K562 (cell line): ENCODE results near the gene DNAJC6. TPM values are rescaled to one million over a fixed set of nuclear protein-coding genes. Genes with fewer than 3 reads are reported as not detected.
A peak's percentile ranks its signal among the peaks of the same experiment; 100 is the strongest.

Experiments used
- ATAC-seq: fragments of 200-7000 bp; cut with Tn5 transposase; 3 replicates; pipeline ENCODE4 v1.9.1; 2020; ENCODE audit warnings: moderate library complexity
- BruUV-seq: library from RNA; stranded (reverse); fragments of 400-500 nt; replicated peaks from 2 replicates; lab custom pipeline; 2021; lab: Mats Ljungman, UMichigan
- CTCF ChIA-PET: fragments of 300-600 bp; formaldehyde crosslinking; extraction: SDS; loops from one replicate; lab custom pipeline; 2021; ENCODE audit warnings: low intra/inter-chr PET ratio; lab: Yijun Ruan, JAX
- POLR2A ChIA-PET: fragments of 300-600, 350-650 bp; sonication (Branson Sonifier 250); formaldehyde crosslinking; extraction: SDS; loops from one replicate; lab custom pipeline; 2021; ENCODE audit warnings: antibody characterized with exemption, inconsistent platforms; lab: Yijun Ruan, JAX
- DNase-seq, 4 experiments: peaks; one replicate each; pipeline versions ENCODE4 v3.0.0 to v3.0.0-alpha.2; 2011 to 2018; ENCODE audit warnings: low spot score in 3 of 4, mixed read lengths in 3 of 4; ENCODE audit errors: extremely low read depth in 1 of 4
- FAIRE-seq: peaks from 2 replicates; lab custom pipeline; 2011; peaks lifted over from hg19 to GRCh38; lab: Jason Lieb, UNC
- H2AFZ ChIP-seq: 2 replicates; pipeline ENCODE4 v1.6.0; 2011; ENCODE audit warnings: low read depth, low read length, control low read depth, inconsistent platforms
- H3K27ac ChIP-seq: fragments of 200-600 bp; 3 replicates; pipeline ENCODE4 v1.8.0; 2011; ENCODE audit warnings: low read depth, mild to moderate bottlenecking, control low read depth, inconsistent platforms, low read length, moderate library complexity, mixed read lengths; ENCODE audit errors: extremely low read depth
- H3K27me3 ChIP-seq, 2 experiments: fragments of 300-600 bp in 1 of 2; 2 replicates in 1 of 2; 3 replicates in 1 of 2; pipeline versions ENCODE4 v1.6.0 to v1.8.0; 2011; ENCODE audit warnings: inconsistent platforms in 2 of 2, low read length in 2 of 2, mild to moderate bottlenecking in 1 of 2, mixed read lengths in 1 of 2, moderate library complexity in 1 of 2; ENCODE audit not compliant: control insufficient read depth in 2 of 2, insufficient read depth in 2 of 2
- H3K36me3 ChIP-seq: fragments of 300-600 bp; 3 replicates; pipeline ENCODE4 v1.8.0; 2011; ENCODE audit warnings: mild to moderate bottlenecking, low read length, inconsistent platforms; ENCODE audit not compliant: control insufficient read depth, insufficient read depth
- H3K4me1 ChIP-seq, 2 experiments: fragments of 200-600 bp in 1 of 2; replicated peaks in 1 of 2; 2 replicates in 1 of 2; 3 replicates in 1 of 2; pipeline versions ENCODE4 v1.5.1 to v1.8.0; 2011; ENCODE audit warnings: inconsistent platforms in 2 of 2, low read length in 2 of 2, mild to moderate bottlenecking in 1 of 2, mixed read lengths in 1 of 2, moderate library complexity in 1 of 2; ENCODE audit not compliant: control insufficient read depth in 2 of 2, insufficient read depth in 2 of 2
- H3K4me2 ChIP-seq: 2 replicates; pipeline ENCODE4 v1.6.1; 2011; ENCODE audit warnings: low read length, control low read depth, inconsistent platforms, mixed read lengths; ENCODE audit not compliant: insufficient read depth
- H3K4me3 ChIP-seq: fragments of 200-600 bp; sonication (generic), shearing (Covaris generic); 2 replicates; pipeline ENCODE4 v1.5.1; 2016; ENCODE audit warnings: control low read depth, inconsistent platforms
- H3K79me2 ChIP-seq: fragments of 200-600 bp; 3 replicates; pipeline ENCODE4 v1.8.0; 2011; ENCODE audit warnings: low read length, inconsistent platforms; ENCODE audit not compliant: control insufficient read depth, insufficient read depth
- H3K9ac ChIP-seq, 2 experiments: 2 replicates each; pipeline versions ENCODE4 v1.6.0 to v1.6.1; 2011; ENCODE audit warnings: low read depth in 2 of 2, low read length in 2 of 2, control low read depth in 1 of 2, inconsistent platforms in 1 of 2, mild to moderate bottlenecking in 1 of 2, mixed read lengths in 1 of 2; ENCODE audit not compliant: insufficient read depth in 1 of 2
- H3K9me1 ChIP-seq: one replicate; pipeline ENCODE4 v1.6.0; 2011; ENCODE audit warnings: inconsistent platforms, mild to moderate bottlenecking, low read length, moderate library complexity; ENCODE audit not compliant: control insufficient read depth, insufficient read depth
- H3K9me3 ChIP-seq: replicated peaks from 2 replicates; pipeline ENCODE4 v1.5.1; 2011; ENCODE audit warnings: low read depth, low read length, inconsistent platforms; ENCODE audit not compliant: control insufficient read depth, insufficient read depth
- H4K20me1 ChIP-seq: replicated peaks from 2 replicates; pipeline ENCODE4 v1.6.1; 2011; ENCODE audit warnings: low read length, inconsistent platforms, mixed read lengths; ENCODE audit not compliant: control insufficient read depth, insufficient read depth
- BDP1 ChIP-seq: IDR thresholded peaks from 3 replicates; pipeline ENCODE4 v1.6.1; 2011; ENCODE audit not compliant: insufficient read length, insufficient read depth
- ELF4 ChIP-seq: fragments of 450-650 bp; formaldehyde crosslinking; IDR thresholded peaks from 2 replicates; pipeline ENCODE4 v1.4.0; 2022; ENCODE audit warnings: missing genetic modification characterization
- FOXK2 ChIP-seq, 2 experiments: fragments of 450-650 bp; IDR thresholded peaks in 1 of 2; conservative IDR thresholded peaks in 1 of 2; 2 replicates each; pipeline ENCODE4 v1.6.1; 2016; ENCODE audit warnings: low read depth in 2 of 2, mild to moderate bottlenecking in 1 of 2
- GTF2E2 ChIP-seq: fragments of 200-800 bp; sonication (Bioruptor generic); IDR thresholded peaks from 2 replicates; pipeline ENCODE4 v1.6.1; 2016; ENCODE audit warnings: missing genetic modification characterization, missing compliant biosample characterization
- HLTF ChIP-seq: fragments of 450-650 bp; IDR thresholded peaks from 2 replicates; pipeline ENCODE4 v1.6.1; 2016
- ILK ChIP-seq: fragments of 450-650 bp; IDR thresholded peaks from 2 replicates; pipeline ENCODE4 v1.6.1; 2016; ENCODE audit warnings: missing genetic modification characterization, low read depth, mild to moderate bottlenecking, missing compliant biosample characterization, moderate library complexity, borderline replicate concordance
- KLF10 ChIP-seq: fragments of 250-450 bp; sonication (Bioruptor Pico); IDR thresholded peaks from 2 replicates; pipeline ENCODE4 v1.6.1; 2021; ENCODE audit warnings: matching md5 sums
- L3MBTL2 ChIP-seq: fragments of 450-650 bp; IDR thresholded peaks from 2 replicates; pipeline ENCODE4 v1.6.1; 2016; ENCODE audit warnings: mild to moderate bottlenecking, moderate library complexity
- MYBL2 ChIP-seq, 2 experiments: fragments of 450-650 bp in 1 of 2; sonication (generic) in 1 of 2; formaldehyde crosslinking in 1 of 2; IDR thresholded peaks; 2 replicates each; pipeline versions ENCODE4 v1.6.1 to v1.8.1; 2017 to 2022; ENCODE audit warnings: borderline replicate concordance in 1 of 2, inconsistent platforms in 1 of 2, low read depth in 1 of 2, mild to moderate bottlenecking in 1 of 2, missing genetic modification reagents in 1 of 2, moderate library complexity in 1 of 2
- PRPF4 ChIP-seq: fragments of 200-400 bp; formaldehyde crosslinking; IDR thresholded peaks from one replicate; pipeline ENCODE4 v1.6.1; 2017; ENCODE audit warnings: low read length, low read depth, mild to moderate bottlenecking; ENCODE audit not compliant: insufficient read depth, poor library complexity, severe bottlenecking
- SIRT6 ChIP-seq: IDR thresholded peaks from one replicate; pipeline ENCODE4 v1.6.1; 2012; ENCODE audit warnings: low read depth, mild to moderate bottlenecking, control low read depth, inconsistent platforms, low read length, moderate library complexity
- SREBF1 ChIP-seq: fragments of 150-350 bp; IDR thresholded peaks from 2 replicates; pipeline ENCODE4 v1.6.1; 2014; ENCODE audit warnings: antibody characterized with exemption, low read depth, low read length, borderline replicate concordance
- SUPT5H ChIP-seq: fragments of 450-650 bp; IDR thresholded peaks from 2 replicates; pipeline ENCODE4 v1.6.1; 2016
- TBP ChIP-seq: optimal IDR thresholded peaks from 2 replicates; pipeline ENCODE3; 2011; ENCODE audit warnings: low read depth, low read length, improper control_type of control experiment
- TEAD4 ChIP-seq, 2 experiments: sonication (generic) in 1 of 2; formaldehyde crosslinking in 1 of 2; IDR thresholded peaks; 2 replicates each; pipeline versions ENCODE4 v1.6.1 to v1.8.0; 2012 to 2022; ENCODE audit warnings: borderline replicate concordance in 1 of 2, inconsistent platforms in 1 of 2, low read length in 1 of 2, mild to moderate bottlenecking in 1 of 2, missing genetic modification reagents in 1 of 2
- XRCC3 ChIP-seq: fragments of 450-650 bp; IDR thresholded peaks from 2 replicates; pipeline ENCODE4 v1.6.1; 2017; ENCODE audit warnings: mild to moderate bottlenecking, moderate library complexity
- YY1 ChIP-seq, 3 experiments: IDR thresholded peaks; 2 replicates each; pipeline ENCODE4 v1.6.1; 2011; ENCODE audit warnings: low read length in 2 of 3, mild to moderate bottlenecking in 2 of 3, moderate library complexity in 2 of 3, borderline replicate concordance in 1 of 3, control low read depth in 1 of 3, low read depth in 1 of 3; ENCODE audit not compliant: insufficient read depth in 3 of 3, insufficient replicate concordance in 2 of 3, control insufficient read depth in 1 of 3, insufficient read length in 1 of 3; ENCODE audit errors: extremely low read depth in 1 of 3
- ZKSCAN8 ChIP-seq: fragments of 200-800 bp; sonication (Bioruptor generic); IDR thresholded peaks from 2 replicates; pipeline ENCODE4 v1.6.1; 2016; ENCODE audit warnings: missing genetic modification characterization, missing compliant biosample characterization
- ZNF239 ChIP-seq: fragments of 250-450 bp; sonication (Bioruptor Pico); IDR thresholded peaks from 2 replicates; pipeline ENCODE4 v1.4.0; 2020; ENCODE audit warnings: mild to moderate bottlenecking
- ZNF507 ChIP-seq: conservative IDR thresholded peaks from 2 replicates; pipeline ENCODE4 v1.6.1; 2017; ENCODE audit warnings: missing genetic modification characterization, missing compliant biosample characterization
- ZNF584 ChIP-seq: fragments of 200-800 bp; sonication (Bioruptor generic); IDR thresholded peaks from 2 replicates; pipeline ENCODE4 v1.6.1; 2016; ENCODE audit warnings: low read depth, mild to moderate bottlenecking, missing genetic modification characterization, missing compliant biosample characterization
- ZNF699 ChIP-seq: fragments of 250-450 bp; sonication (Bioruptor Pico); IDR thresholded peaks from 2 replicates; pipeline ENCODE4 v1.8.0; 2021; ENCODE audit warnings: mild to moderate bottlenecking, moderate library complexity; ENCODE audit not compliant: insufficient replicate concordance
- ZNF79 ChIP-seq: fragments of 250-450 bp; sonication (Bioruptor Pico); IDR thresholded peaks from 2 replicates; pipeline ENCODE4 v1.4.0; 2020; ENCODE audit warnings: low read depth, mild to moderate bottlenecking, moderate library complexity
- WGBS: fragments of 100-300 bp; shearing (Covaris generic); methylation state at CpG from one replicate; pipeline ENCODE4 v1.1.6; 2016; ENCODE audit warnings: low coverage, mixed read lengths; ENCODE audit not compliant: insufficient coverage; ENCODE audit errors: missing lambda C conversion rate; 5-methylcytosine and 5-hydroxymethylcytosine counted together
- in situ Hi-C: fragments of 300-500 bp; cut with MboI; formaldehyde crosslinking; loops from 4 replicates; pipeline ENCODE4 v1.15.0; 2018; ENCODE audit warnings: inconsistent platforms, mixed read lengths
- intact Hi-C: fragments of 100-400 bp; cut with micrococcal nuclease; formaldehyde crosslinking; loops from 2 replicates; pipeline ENCODE4 v1.14.2; 2022
- polyA plus RNA-seq, 8 experiments: library from polyadenylated mRNA; depleted of rRNA in 4 of 8; stranded (reverse) in 5 of 8; unstranded in 3 of 8; fragments of >200 nt; fragmentation: Nextera tagmentation in 2 of 8; fragmentation: Illumina TruSeq in 1 of 8; extraction: Ambion mirVana in 2 of 8; extraction: Trizol in 1 of 8; gene quantifications; 2 replicates each; pipeline versions ENCODE4 v1.2.1 to v1.2.3, GENCODE V29; 2011 to 2014; ENCODE audit warnings: inconsistent platforms in 1 of 8, missing spikeins in 1 of 8
- total RNA-seq, 7 experiments: library from RNA; depleted of rRNA in 6 of 7; stranded (reverse); fragments of >200 nt in 6 of 7; fragmentation: Illumina TruSeq in 2 of 7; extraction: Trizol in 2 of 7; gene quantifications; 2 replicates each; pipeline versions ENCODE4 v1.2.1 to v1.2.3, GENCODE V29; 2011 to 2021; ENCODE audit warnings: low replicate concordance in 1 of 7

Gene DNAJC6
- total and polyA plus RNA-seq, 9 of the 15 experiments (the other 6 are each of a cell fraction or from before 2014, with no cell fraction given), result 6.7 to 78.7 (median 28.0) TPM

DNA sequence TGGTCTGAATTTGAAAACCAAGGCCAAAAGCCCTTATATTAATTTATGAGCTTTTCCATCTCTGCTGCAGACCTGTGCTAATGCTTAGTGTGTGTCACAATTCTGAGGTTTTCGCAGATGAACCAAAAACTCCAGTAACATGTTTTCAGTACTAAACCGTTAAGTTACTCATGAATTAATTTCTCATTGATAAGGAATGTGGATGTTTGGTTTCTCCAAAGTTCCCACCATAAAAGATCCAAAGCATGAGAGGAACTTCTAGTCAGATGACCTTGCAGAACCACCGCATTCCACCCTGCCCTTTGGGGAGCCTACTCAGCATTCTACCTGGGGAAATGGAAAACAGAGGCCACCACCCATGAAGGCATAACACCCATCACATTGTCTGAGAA lies 103.6 kb downstream of the DNAJC6 start:
- Histone ChIP-seq H3K9me3 (no peaks in the 10 kb centered on the region), H3K9ac (no peak overlapping the region), H3K36me3 (peaks cover 64% of the 10 kb centered on the region), H3K27me3 (no peaks in the 10 kb centered on the region), H3K4me3 (no peak overlapping the region), H3K79me2 (peaks cover 3% of the 10 kb centered on the region; the same call in 2 of the 3 replicates), H4K20me1 (no peaks in the 10 kb centered on the region), H3K4me1 (peaks cover 13 to 56% of the 10 kb centered on the region in 2 experiments), H3K27ac (peak overlapping the region; percentile 85), H2AFZ (no peak overlapping the region), H3K4me2 (peak overlapping the region; percentile 12; the same call in 1 of the 2 replicates), H3K9me1 (no peaks in the 10 kb centered on the region)
- DNase-seq, result no peak
- no TSS peak for BruUV-seq
- POLR2A ChIA-PET, result interaction anchor here (0.6 to 1.9 kb wide), 12 partner anchors 9 to 533 kb away, joined by 3 to 10 read pairs (median 4); partner anchors contain the start of gene DNAJC6
- in situ Hi-C loops, result no loop called here
- intact Hi-C loops, result no loop called here
- WGBS, result 31% methylated on average over 3 of the region's 3 CpGs
- CTCF ChIA-PET, result no interaction called here
- no peak for ATAC-seq
- FAIRE-seq, result no peak
- TF ChIP-seq ZNF584 (no peak), ZNF699 (peak; percentile 69), TBP (no peak), MYBL2 (IDR thresholded peaks at IDR 0.05; ENCODE audit: low read depth) (no peak), MYBL2 (CRISPR knock-in tag; IDR thresholded peaks at IDR 0.05; ENCODE audit: borderline replicate concordance) (no peak), ZNF79 (CRISPR knock-in tag) (no peak), ZNF239 (CRISPR knock-in tag) (no peak), KLF10 (CRISPR knock-in tag) (no peak), SIRT6 (no peak), GTF2E2 (0 out of 2 replicates have a peak, but pooled peaks have one; percentile 9), ELF4 (CRISPR knock-in tag) (no peak), YY1 (IDR thresholded peaks at IDR 0.05; ENCODE audit: borderline replicate concordance in 1 of 3, control insufficient read depth in 1 of 3, extremely low read depth in 1 of 3, insufficient read depth in 3 of 3, insufficient read length in 1 of 3, insufficient replicate concordance in 2 of 3, low read depth in 1 of 3, low read length in 2 of 3) (no peak), L3MBTL2 (no peak), SREBF1 (no peak), HLTF (no peak), ZNF507 (tag) (0 out of 2 replicates have a peak, but pooled peaks have one; percentile 8), TEAD4 (IDR thresholded peaks at IDR 0.05; ENCODE audit: low read length) (no peak), TEAD4 (CRISPR knock-in tag; IDR thresholded peaks at IDR 0.05; ENCODE audit: borderline replicate concordance) (no peak), XRCC3 (no peak), PRPF4 (no peak), ILK (tag) (no peak), FOXK2 (conservative IDR thresholded peaks at IDR 0.05 in 1 of 2, IDR thresholded peaks at IDR 0.05 in 1 of 2; ENCODE audit: low read depth in 2 of 2) (no peak), BDP1 (no peak), ZKSCAN8 (CRISPR knock-in tag) (0 out of 2 replicates have a peak, but pooled peaks have one; percentile 8), SUPT5H (no peak)
